Gastroesophageal sphincter (tissue), 3 donors: ENCODE results near the gene RUNX2.

ENCODE experiments used
- CTCF ChIP-seq, 4 experiments: fragments of 200-600 bp in 2 of 4; fragments of 450-650 bp in 2 of 4; sonication (generic) in 1 of 4; IDR thresholded peaks; one replicate each; pipeline ENCODE4 v1.5.1; 2017 to 2019; ENCODE audit warnings: antibody characterized with exemption in 4 of 4, mild to moderate bottlenecking in 2 of 4, moderate library complexity in 2 of 4
- POLR2AphosphoS5 ChIP-seq: sonication (generic); formaldehyde crosslinking; IDR thresholded peaks from one replicate; pipeline ENCODE4 v1.6.1; 2017; ENCODE audit warnings: antibody characterized with exemption

DNA sequence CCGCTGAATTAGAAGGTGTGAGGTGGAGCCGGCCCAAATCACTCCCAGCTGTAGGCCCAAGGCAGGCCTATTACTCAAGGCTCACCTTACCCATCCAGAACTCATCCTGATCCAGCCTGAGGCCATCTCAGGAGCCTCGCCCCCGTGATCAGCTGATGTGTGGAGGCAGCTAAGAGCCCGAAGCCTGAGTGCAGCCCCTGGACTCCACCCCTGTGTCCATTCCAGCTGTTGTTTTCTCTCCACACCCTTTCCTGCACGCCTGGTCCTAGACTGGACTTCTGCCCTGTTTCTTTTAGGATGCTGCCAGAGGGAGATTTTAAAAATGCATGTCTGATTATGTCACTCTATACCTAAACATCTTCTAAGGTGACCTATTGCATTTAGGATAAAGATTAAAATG lies 174.3 kb downstream of the RUNX2 start:
- TF ChIP-seq CTCF (IDR thresholded peaks at IDR 0.05), result no peak
- no peak for TF ChIP-seq POLR2AphosphoS5
